ENCODE data around the gene FUBP3.
"Not testable (repeated sequence)": the region's sequence is repeated elsewhere in the genome, so short reads cannot be mapped to it uniquely, and the experiment has no call there.

FUBP3 gene

GRCh38 chr9:130561056-130561455 lies 18.3 kb upstream of the FUBP3 start:
- Histone ChIP-seq H3K9me2 (replicated peaks; ENCODE audit: low read depth, low read length) (no peaks in the 10 kb centered on the region), H3K36me3 (ENCODE audit: insufficient read depth, low read length) (no peaks in the 10 kb centered on the region), H3K4me1 (ENCODE audit: insufficient read depth, low read length, poor library complexity, severe bottlenecking) (no peaks in the 10 kb centered on the region), H3K79me2 (ENCODE audit: insufficient read depth, low read length) (no peaks in the 10 kb centered on the region), H3K27me3 (ENCODE audit: insufficient read depth, low read length, poor library complexity, severe bottlenecking) (no peaks in the 10 kb centered on the region), H4K20me1 (ENCODE audit: insufficient read depth, low read length, poor library complexity, severe bottlenecking) (no peaks in the 10 kb centered on the region), H2AFZ (ENCODE audit: low read length) (no peak overlapping the region), H3K9me3 (ENCODE audit: insufficient read depth, low read depth, low read length) (no peaks in the 10 kb centered on the region), H3K4me2 (ENCODE audit: low read depth, low read length, poor library complexity, severe bottlenecking) (no peak overlapping the region), H3K9ac (ENCODE audit: low read depth, low read length, poor library complexity, severe bottlenecking) (no peak overlapping the region), H3F3A (ENCODE audit: low read depth) (no peaks in the 10 kb centered on the region), H3K4me3 (ENCODE audit: low read length, poor library complexity, severe bottlenecking) (no peak overlapping the region)
- TF ChIP-seq EZH2phosphoT487 (IDR thresholded peaks at IDR 0.05; ENCODE audit: borderline replicate concordance) (no peak), CTCF (conservative IDR thresholded peaks at IDR 0.05; ENCODE audit: low read length) (no peak)

- not testable (repeated sequence) for H3K27me3 ChIP-seq (ENCODE audit: insufficient read depth, low read length, poor library complexity, severe bottlenecking)
Measured at GRCh38 chr9:130562525-130562924, 16.9 kb upstream of the FUBP3 start.

GRCh38 chr9:130563797-130564196 lies 15.6 kb upstream of the FUBP3 start:
- Histone ChIP-seq H3K36me3 (ENCODE audit: insufficient read depth, low read length) (no peaks in the 10 kb centered on the region), H3K9me2 (replicated peaks; ENCODE audit: low read depth, low read length) (no peaks in the 10 kb centered on the region), H3K9me3 (ENCODE audit: insufficient read depth, low read depth, low read length) (no peaks in the 10 kb centered on the region), H4K20me1 (ENCODE audit: insufficient read depth, low read length, poor library complexity, severe bottlenecking) (no peaks in the 10 kb centered on the region), H3K4me2 (ENCODE audit: low read depth, low read length, poor library complexity, severe bottlenecking) (no peak overlapping the region), H3K27me3 (ENCODE audit: insufficient read depth, low read length, poor library complexity, severe bottlenecking) (no peaks in the 10 kb centered on the region), H3F3A (ENCODE audit: low read depth) (no peaks in the 10 kb centered on the region), H2AFZ (ENCODE audit: low read length) (no peak overlapping the region), H3K79me2 (ENCODE audit: insufficient read depth, low read length) (no peaks in the 10 kb centered on the region), H3K4me1 (ENCODE audit: insufficient read depth, low read length, poor library complexity, severe bottlenecking) (no peaks in the 10 kb centered on the region), H3K4me3 (ENCODE audit: low read length, poor library complexity, severe bottlenecking) (no peak overlapping the region), H3K9ac (ENCODE audit: low read depth, low read length, poor library complexity, severe bottlenecking) (no peak overlapping the region)
- TF ChIP-seq CTCF (conservative IDR thresholded peaks at IDR 0.05; ENCODE audit: low read length) (no peak), EZH2phosphoT487 (IDR thresholded peaks at IDR 0.05; ENCODE audit: borderline replicate concordance) (no peak)

More at GRCh38 chr9:130562525-130562924, 16.9 kb upstream of the FUBP3 start:
- H3K79me2 ChIP-seq (ENCODE audit: insufficient read depth, low read length); H3K4me3 ChIP-seq (ENCODE audit: low read length, poor library complexity, severe bottlenecking); H3K4me2 ChIP-seq (ENCODE audit: low read depth, low read length, poor library complexity, severe bottlenecking); H3K36me3 ChIP-seq (ENCODE audit: insufficient read depth, low read length); H3K9me2 ChIP-seq (replicated peaks; ENCODE audit: low read depth, low read length); H3F3A ChIP-seq (ENCODE audit: low read depth); H4K20me1 ChIP-seq (ENCODE audit: insufficient read depth, low read length, poor library complexity, severe bottlenecking); H2AFZ ChIP-seq (ENCODE audit: low read length); H3K9ac ChIP-seq (ENCODE audit: low read depth, low read length, poor library complexity, severe bottlenecking); H3K9me3 ChIP-seq (ENCODE audit: insufficient read depth, low read depth, low read length); H3K4me1 ChIP-seq (ENCODE audit: insufficient read depth, low read length, poor library complexity, severe bottlenecking): not testable (repeated sequence)

- no peaks in the 10 kb centered on the region for H3K9me3 ChIP-seq (ENCODE audit: insufficient read depth, low read depth, low read length)
- TF ChIP-seq EZH2phosphoT487 (IDR thresholded peaks at IDR 0.05; ENCODE audit: borderline replicate concordance), result no peak
- TF ChIP-seq CTCF (conservative IDR thresholded peaks at IDR 0.05; ENCODE audit: low read length), result no peak
- no peak overlapping the region for H3K4me2 ChIP-seq (ENCODE audit: low read depth, low read length, poor library complexity, severe bottlenecking)
Measured at GRCh38 chr9:130565792-130566191, 13.6 kb upstream of the FUBP3 start.

More at GRCh38 chr9:130565792-130566191, 13.6 kb upstream of the FUBP3 start:
- H3K4me3 ChIP-seq (ENCODE audit: low read length, poor library complexity, severe bottlenecking), result no peak overlapping the region
- no peak overlapping the region for H2AFZ ChIP-seq (ENCODE audit: low read length)
- no peaks in the 10 kb centered on the region for H3K79me2 ChIP-seq (ENCODE audit: insufficient read depth, low read length)
- H3K27me3 ChIP-seq (ENCODE audit: insufficient read depth, low read length, poor library complexity, severe bottlenecking), result no peaks in the 10 kb centered on the region
- H3K36me3 ChIP-seq (ENCODE audit: insufficient read depth, low read length), result no peaks in the 10 kb centered on the region
- H3K9me2 ChIP-seq (replicated peaks; ENCODE audit: low read depth, low read length), result no peaks in the 10 kb centered on the region
- H4K20me1 ChIP-seq (ENCODE audit: insufficient read depth, low read length, poor library complexity, severe bottlenecking), result no peaks in the 10 kb centered on the region
- no peaks in the 10 kb centered on the region for H3K4me1 ChIP-seq (ENCODE audit: insufficient read depth, low read length, poor library complexity, severe bottlenecking)
- no peaks in the 10 kb centered on the region for H3F3A ChIP-seq (ENCODE audit: low read depth)
- H3K9ac ChIP-seq (ENCODE audit: low read depth, low read length, poor library complexity, severe bottlenecking), result no peak overlapping the region
